Heart left ventricle (tissue), 16 donors: ENCODE data around the gene TIGD6. TPM values are rescaled to one million over a fixed set of nuclear protein-coding genes. Genes with fewer than 3 reads are reported as not detected.
"Not testable (repeated sequence)": the region's sequence is repeated elsewhere in the genome, so short reads cannot be mapped to it uniquely, and the experiment has no call there.

ENCODE experiments used
- ATAC-seq, 4 donors: fragments of 200-7000 bp; cut with Tn5 transposase; one replicate each; pipeline ENCODE4 v1.9.1; 2020 to 2022; ENCODE audit warnings: moderate library complexity in 4 of 4, mild to moderate bottlenecking in 3 of 4, moderate number of reproducible peaks in 1 of 4
- DNase-seq, 5 donors: peaks; one replicate each; pipeline ENCODE4 v3.0.0-alpha.2; 2020
- H3K27ac ChIP-seq, 12 donors: fragments of 200-600 bp; sonication (generic) in 4 of 12; one replicate each; pipeline versions ENCODE4 v1.5.0 to v1.8.0; 2016 to 2022; ENCODE audit warnings: mild to moderate bottlenecking in 2 of 12
- H3K27me3 ChIP-seq, 9 donors: fragments of 200-600 bp; sonication (generic) in 2 of 9; one replicate each; pipeline versions ENCODE4 v1.5.1 to v1.8.0; 2016 to 2022; ENCODE audit warnings: mild to moderate bottlenecking in 3 of 9
- H3K36me3 ChIP-seq, 9 donors: fragments of 200-600 bp; sonication (generic) in 2 of 9; one replicate each; pipeline versions ENCODE4 v1.5.0 to v1.8.0; 2018 to 2022; ENCODE audit warnings: mild to moderate bottlenecking in 2 of 9
- H3K4me1 ChIP-seq, 12 donors: fragments of 200-600 bp; sonication (generic) in 4 of 12; one replicate each; pipeline versions ENCODE4 v1.5.0 to v1.8.0; 2016 to 2022; ENCODE audit warnings: mild to moderate bottlenecking in 3 of 12
- H3K4me3 ChIP-seq, 12 donors: fragments of 200-600 bp; sonication (generic) in 4 of 12; one replicate each; pipeline versions ENCODE4 v1.5.0 to v1.8.0; 2017 to 2022; ENCODE audit warnings: mild to moderate bottlenecking in 9 of 12, moderate library complexity in 4 of 12
- H3K9me3 ChIP-seq, 12 donors: fragments of 200-600 bp; sonication (generic) in 4 of 12; one replicate each; pipeline versions ENCODE4 v1.5.0 to v1.8.0; 2016 to 2022; ENCODE audit warnings: mild to moderate bottlenecking in 1 of 12
- CTCF ChIP-seq, 12 donors: fragments of 200-600 bp; sonication (generic) in 4 of 12; IDR thresholded peaks; one replicate each; pipeline versions ENCODE4 v1.5.0 to v1.8.0; 2018 to 2022; ENCODE audit warnings: antibody characterized with exemption in 12 of 12, mild to moderate bottlenecking in 5 of 12
- POLR2A ChIP-seq, 2 donors: fragments of 450-650 bp; IDR thresholded peaks; one replicate each; pipeline ENCODE4 v1.6.1; 2017; ENCODE audit warnings: antibody characterized with exemption in 2 of 2, mild to moderate bottlenecking in 2 of 2, moderate library complexity in 2 of 2
- WGBS, 4 donors: extraction: QIAGEN DNeasy Blood & Tissue Kit in 2 of 4; methylation state at CpG; one replicate each; pipeline versions ENCODE4 v1.1.5 to v1.1.7; 2013 to 2018; 5-methylcytosine and 5-hydroxymethylcytosine counted together
- intact Hi-C, 10 donors: fragments of 100-400 bp; cut with DNase I; formaldehyde crosslinking; loops; one replicate each; pipeline versions ENCODE4 v1.11.1 to v1.14.2; 2022
- polyA plus RNA-seq, 2 donors: library from polyadenylated mRNA; stranded (reverse); fragments of 200-250 nt; gene quantifications; one replicate each; pipeline ENCODE4 v1.2.3, GENCODE V29; 2013
- total RNA-seq, 9 donors: library from RNA; depleted of rRNA in 2 of 9; stranded (reverse); fragments of >200 nt in 2 of 9; fragmentation: NEBNext Ultra II Directional in 3 of 9; extraction: Animal tissue kit (Norgen Biotek cat#: 25700) in 3 of 9; gene quantifications; one replicate each; pipeline versions ENCODE4 v1.1.0 to v1.2.4, GENCODE V29; 2016 to 2023
- donor health status: ischemic (EF 13 %, LVEDD 7.1; RV severe dilation, severe dysfunction).
- donor health status: healthy with polysubstance abuse.
- donor health status: DM: no; HTN: yes; CAD: no.
- donor health status: DM: no; HTN: no; CAD: no.
- donor health status: ischemic (EF 25% LVEDD 6.9; RV normal size, moderate dysfunction).
- donor health status: ischemic (EF 25% LVEDD 5.7; RV mildly dilated, moderate dysfunction).
- donor health status: healthy.
- donor health status: DM: yes; HTN: yes; CAD: no.
- donor health status: ischemic (EF 35%, LVEDD 5.7; RV mildly dilated, moderate dysfunction).
- donor health status: nonischemic (EF 11% LVEDD 7.7; RV severe dilation, severe dysfunction).
- donor health status: DM: yes; HTN: yes; CAD: no.
- donor health status: PGD.
- donor health status: ischemic (EF 29% LVEDD 5.4; RV normal size, mild dysfunction).
- donor health status: nonischemic (EF 23%, LVEDD 6.1; RV moderate dilation, normal function).

The TIGD6 gene
- total and polyA plus RNA-seq, 11 donors, result 1.3 to 4.3 (median 2.6) TPM

GRCh38 chr5:149948993-149949392 is 51.5 kb downstream of the TIGD6 start:
- no peak overlapping the region for H3K27ac ChIP-seq
- no peaks in the 10 kb centered on the region for H3K27me3 ChIP-seq
- H3K4me1 ChIP-seq, result no peaks in the 10 kb centered on the region
- 86 to 92% (median 88%) methylated on average over 5 of the region's 5 CpGs for WGBS, 4 donors
- H3K4me3 ChIP-seq, result no peak overlapping the region
- H3K36me3 ChIP-seq, result no peaks in the 10 kb centered on the region
- DNase-seq (no peak), ATAC-seq (no peak)
- TF ChIP-seq POLR2A (IDR thresholded peaks at IDR 0.05), result no peak
- intact Hi-C loops, result no loop called here
- no peaks in the 10 kb centered on the region for H3K9me3 ChIP-seq

- H3K27ac ChIP-seq, result no peak overlapping the region
- no peak overlapping the region for H3K4me3 ChIP-seq
- no peaks in the 10 kb centered on the region for H3K9me3 ChIP-seq
- no peak for ATAC-seq
- H3K36me3 ChIP-seq, result no peaks in the 10 kb centered on the region
- intact Hi-C loops, result no loop called here
- 87 to 93% (median 90%) methylated on average over 3 of the region's 3 CpGs for WGBS, 4 donors
- no peak for DNase-seq
- H3K4me1 ChIP-seq, result no peaks in the 10 kb centered on the region
- no peaks in the 10 kb centered on the region for H3K27me3 ChIP-seq
- TF ChIP-seq POLR2A (IDR thresholded peaks at IDR 0.05) (no peak), CTCF (IDR thresholded peaks at IDR 0.05) (no peak)
Observed at GRCh38 chr5:149946118-149946517, 54.3 kb downstream of the TIGD6 start.

GRCh38 chr5:149944666-149945065 is 55.8 kb downstream of the TIGD6 start, which contains the start of gene PDE6A:
Gene PDE6A, minus strand, starts transcription at chr5:149944793. Its CDS starts 120 bp downstream, at chr5:149944673.
- 93 to 100% (median 96%) methylated on average over 2 of the region's 2 CpGs for WGBS, 4 donors
- Histone ChIP-seq H3K36me3 (no peaks in the 10 kb centered on the region), H3K27ac (no peak within 1 kb of the TSS), H3K4me1 (peaks cover 0 to 6% (median 2%) of the 10 kb centered on the region in 12 donors), H3K27me3 (no peaks in the 10 kb centered on the region), H3K9me3 (no peaks in the 10 kb centered on the region), H3K4me3 (no peak within 1 kb of the TSS)
- no peak for DNase-seq
- intact Hi-C loops, result no loop called here
- TF ChIP-seq POLR2A (IDR thresholded peaks at IDR 0.05) (no peak), CTCF (IDR thresholded peaks at IDR 0.05) (no peak)
- ATAC-seq, result no peak

GRCh38 chr5:149943177-149943949 is 57.1 kb downstream of the TIGD6 start:
- WGBS, 4 donors, result 86 to 99% (median 89%) methylated on average over 4 to 6 of the region's 6 CpGs
- H3K36me3 ChIP-seq, intact Hi-C loops, DNase-seq, H3K4me3 ChIP-seq, H3K27ac ChIP-seq, ATAC-seq, H3K27me3 ChIP-seq, H3K9me3 ChIP-seq: not testable (repeated sequence)
- peaks cover 0 to 19% (median 8%) of the 10 kb centered on the region in 12 donors for H3K4me1 ChIP-seq

Other genes with a start within 250 kb of the TIGD6 start
- under 1 TPM in 8 of 9 donors, not detected in 1; 0.08 to 0.35 (median 0.13) TPM for gene PDE6A, start 55.9 kb downstream of the TIGD6 start, total RNA-seq
- under 1 TPM; 0.04 to 0.08 TPM for gene PDE6A, start 55.9 kb downstream of the TIGD6 start, polyA plus RNA-seq
- gene SLC26A2, start 39.9 kb downstream of the TIGD6 start, total RNA-seq, result 10 to 100 TPM in 1 of 9 donors, 1 to 10 TPM in 8; 3.5 to 14.7 (median 6.8) TPM
- gene SLC26A2, start 39.9 kb downstream of the TIGD6 start, polyA plus RNA-seq, result 10 to 100 TPM in 1 of 2 donors, 1 to 10 TPM in 1; 1.5 to 22.1 TPM
- 10 to 100 TPM; 12.4 to 25.9 (median 17.5) TPM for gene HMGXB3, start 85 bp upstream of the TIGD6 start, total RNA-seq
- 10 to 100 TPM; 10.7 to 18.8 TPM for gene HMGXB3, start 85 bp upstream of the TIGD6 start, polyA plus RNA-seq
- gene CSF1R, start 85.9 kb upstream of the TIGD6 start, total RNA-seq, result 100 to 1,000 TPM in 1 of 9 donors, 10 to 100 TPM in 6, 1 to 10 TPM in 2; 5.8 to 143 (median 12.0) TPM
- 1 to 10 TPM; 5.0 to 5.6 TPM for gene CSF1R, start 85.9 kb upstream of the TIGD6 start, polyA plus RNA-seq
- 100 to 1,000 TPM in 3 of 9 donors, 10 to 100 TPM in 6; 28.3 to 112 (median 45.6) TPM for gene PDGFRB, start 155.2 kb upstream of the TIGD6 start, total RNA-seq
- gene PDGFRB, start 155.2 kb upstream of the TIGD6 start, polyA plus RNA-seq, result 10 to 100 TPM; 27.6 to 53.1 TPM
- under 1 TPM in 2 of 9 donors, not detected in 7; 0.29 TPM for gene CDX1, start 166.1 kb upstream of the TIGD6 start, total RNA-seq
- gene CDX1, start 166.1 kb upstream of the TIGD6 start, polyA plus RNA-seq, result under 1 TPM in 1 of 2 donors, not detected in 1; 0.17 TPM
- gene SLC6A7, start 189.4 kb upstream of the TIGD6 start, total RNA-seq, result not detected
- gene SLC6A7, start 189.4 kb upstream of the TIGD6 start, polyA plus RNA-seq, result not detected